Natural killer cell treated with Interleukin-12 subunit alpha and Interleukin-12 subunit beta and Interleukin-15 and Interleukin-18, amount 100 ng/mL, for 72 hours (primary cell): ENCODE measurements around the gene RIPOR2. TPM values are rescaled to one million over a fixed set of nuclear protein-coding genes. Genes with fewer than 3 reads are reported as not detected.
"Not testable (repeated sequence)": the region's sequence is repeated elsewhere in the genome, so short reads cannot be mapped to it uniquely, and the experiment has no call there.

Experiments used
- ATAC-seq, 2 donors: fragments of 150-1000 bp; cut with Tn5 transposase in 1 of 2; sonication (Bioruptor Pico), chemical (Tn5 transposase) in 1 of 2; 2 replicates each; pipeline ENCODE4 v1.10.0; 2021
- DNase-seq: peaks from one replicate; pipeline ENCODE4 v3.0.0; 2022; ENCODE audit warnings: low spot score
- H3K27ac Mint-ChIP-seq, 2 donors: 1 replicate in 1 of 2; 2 replicates in 1 of 2; pipeline ENCODE4 v1.8.0; 2022; ENCODE audit warnings: mixed read lengths in 2 of 2, mild to moderate bottlenecking in 1 of 2, moderate library complexity in 1 of 2
- H3K27me3 Mint-ChIP-seq, 2 donors: 1 replicate in 1 of 2; 2 replicates in 1 of 2; pipeline ENCODE4 v1.8.0; 2022; ENCODE audit warnings: mixed read lengths in 2 of 2
- H3K36me3 Mint-ChIP-seq: one replicate; pipeline ENCODE4 v1.8.0; 2022; ENCODE audit warnings: mixed read lengths
- H3K4me1 Mint-ChIP-seq, 2 donors: 1 replicate in 1 of 2; 2 replicates in 1 of 2; pipeline ENCODE4 v1.8.0; 2022; ENCODE audit warnings: low read depth in 2 of 2, mixed read lengths in 2 of 2, mild to moderate bottlenecking in 1 of 2
- H3K4me3 Mint-ChIP-seq: one replicate; pipeline ENCODE4 v1.8.0; 2022; ENCODE audit warnings: mixed read lengths
- H3K9me3 Mint-ChIP-seq: 2 replicates; pipeline ENCODE4 v1.8.0; 2022; ENCODE audit warnings: mixed read lengths
- total RNA-seq, 2 donors: library from RNA; stranded (reverse); gene quantifications; one replicate each; pipeline ENCODE4 v1.2.3, GENCODE V29; 2022

The RIPOR2 gene
- total RNA-seq, 2 donors from 2014 or later, result 58.7 to 88.4 TPM

DNA sequence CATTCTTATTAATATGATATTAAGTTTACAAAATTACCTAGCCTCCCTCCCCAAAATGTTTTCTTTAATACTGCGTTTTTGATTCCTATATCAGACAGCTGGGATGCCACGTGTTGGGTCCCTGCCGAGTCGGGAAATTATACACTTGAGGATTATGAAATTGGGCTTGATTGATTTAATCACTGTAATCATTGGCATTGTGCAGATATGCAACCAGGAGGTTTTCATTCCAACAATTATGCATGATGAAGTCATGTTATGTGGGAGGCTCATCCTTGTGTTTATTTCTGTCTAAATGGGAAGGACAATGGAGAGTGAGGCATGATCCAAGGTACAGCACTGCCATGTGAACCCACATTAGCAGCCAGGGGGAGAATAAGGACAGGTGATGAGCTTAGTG lies 30.6 kb upstream of the RIPOR2 start:
- Mint-ChIP-seq H3K36me3 (no peaks in the 10 kb centered on the region), H3K9me3 (no peaks in the 10 kb centered on the region), H3K27ac (peak overlapping the region in 1 of 2 donors; percentile 12), H3K4me3 (no peak overlapping the region), H3K27me3 (no peaks in the 10 kb centered on the region), H3K4me1 (peaks cover 43% of the 10 kb centered on the region in 2 donors)
- DNase-seq, result no peak
- ATAC-seq, result no peak

DNA sequence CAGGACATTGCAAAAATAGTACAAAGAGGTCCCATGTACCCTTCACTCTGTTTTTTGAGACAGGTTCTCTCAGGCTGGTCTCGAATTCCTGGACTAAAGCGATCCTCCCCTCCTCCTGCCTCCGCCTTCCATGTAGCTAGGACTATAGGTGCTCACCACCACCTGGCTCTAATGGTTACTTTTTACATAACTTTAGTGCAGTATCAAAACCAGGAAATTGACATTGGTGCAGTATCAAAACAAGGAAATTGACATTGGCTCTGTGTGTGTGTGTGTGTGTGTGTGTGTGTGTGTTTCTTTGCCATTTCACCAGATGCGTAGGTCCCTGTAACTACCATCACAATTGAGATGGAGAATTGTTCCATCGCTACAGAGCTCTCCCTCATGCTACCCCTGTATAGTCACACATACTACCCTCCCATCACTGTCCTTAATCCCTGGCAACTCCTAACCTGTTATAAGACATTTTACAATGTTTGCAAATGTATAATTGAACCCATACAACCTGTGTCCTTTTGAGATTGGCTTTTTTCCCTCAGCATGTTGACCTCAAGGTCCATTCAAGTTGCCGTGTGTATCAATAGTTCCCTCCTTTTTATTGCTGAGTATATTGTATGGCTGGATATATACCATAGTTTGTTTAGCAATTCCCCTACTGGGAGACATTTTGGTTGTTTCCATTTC lies 28.3 kb upstream of the RIPOR2 start:
- DNase-seq (no peak), ATAC-seq (no peak)
- Mint-ChIP-seq H3K4me1 (peaks cover 50 to 54% of the 10 kb centered on the region in 2 donors), H3K27me3 (no peaks in the 10 kb centered on the region), H3K27ac (no peak overlapping the region), H3K36me3 (no peaks in the 10 kb centered on the region), H3K4me3 (no peak overlapping the region), H3K9me3 (peaks cover 6% of the 10 kb centered on the region)

DNA sequence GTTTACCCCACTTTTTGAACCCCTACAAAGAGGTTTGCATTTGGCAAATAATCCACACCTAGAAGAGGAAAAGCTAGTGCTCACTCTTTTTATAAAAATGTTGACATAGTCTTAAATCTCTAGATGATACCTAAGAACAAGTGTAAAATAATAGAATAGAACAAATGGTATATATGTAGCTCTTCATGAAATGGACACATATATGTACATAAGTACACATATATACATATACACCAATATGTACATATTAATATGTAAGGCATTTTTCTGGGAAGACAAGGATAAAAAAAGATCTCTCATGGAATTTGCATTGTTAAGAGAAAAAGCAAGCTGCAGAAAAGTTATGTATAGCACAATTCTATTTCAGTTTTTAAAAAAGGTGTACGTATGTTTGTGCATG lies 27.6 kb upstream of the RIPOR2 start:
- no peak for ATAC-seq
- H3K27ac Mint-ChIP-seq, result no peak overlapping the region
- no peaks in the 10 kb centered on the region for H3K36me3 Mint-ChIP-seq

DNA sequence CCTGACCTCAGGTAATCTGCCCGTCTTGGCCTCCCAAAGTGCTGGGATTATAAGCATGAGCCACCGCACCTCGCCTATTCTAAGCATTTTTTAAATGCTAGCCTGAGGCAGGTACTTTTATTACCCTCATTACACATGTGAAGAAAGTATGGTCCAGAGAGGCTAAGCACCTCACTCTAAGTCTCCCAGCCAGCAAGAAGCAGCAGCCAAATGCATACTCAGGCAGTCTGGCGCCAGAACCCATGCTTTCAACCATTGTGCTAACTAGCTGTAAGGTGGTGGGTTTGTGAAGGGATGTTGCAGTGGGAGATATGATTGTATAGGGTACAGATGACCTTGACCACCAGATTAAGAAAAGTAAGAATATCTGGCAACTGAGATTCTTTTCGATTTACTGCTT lies 26.1 kb upstream of the RIPOR2 start:
- H3K36me3 Mint-ChIP-seq, result no peaks in the 10 kb centered on the region
- DNase-seq (no peak), ATAC-seq (no peak)
- no peaks in the 10 kb centered on the region for H3K27me3 Mint-ChIP-seq
- H3K27ac Mint-ChIP-seq, result peak overlapping the region; percentile 6 to 67
- no peak overlapping the region for H3K4me3 Mint-ChIP-seq
- H3K4me1 Mint-ChIP-seq, result peaks cover 49 to 52% of the 10 kb centered on the region in 2 donors
- peaks cover 6% of the 10 kb centered on the region for H3K9me3 Mint-ChIP-seq

More for the DNA sequence above, 27.6 kb upstream of the RIPOR2 start:
- DNase-seq, result no peak
- Mint-ChIP-seq H3K27me3 (no peaks in the 10 kb centered on the region), H3K9me3 (peaks cover 6% of the 10 kb centered on the region), H3K4me1 (peaks cover 50 to 51% of the 10 kb centered on the region in 2 donors), H3K4me3 (no peak overlapping the region)

DNA sequence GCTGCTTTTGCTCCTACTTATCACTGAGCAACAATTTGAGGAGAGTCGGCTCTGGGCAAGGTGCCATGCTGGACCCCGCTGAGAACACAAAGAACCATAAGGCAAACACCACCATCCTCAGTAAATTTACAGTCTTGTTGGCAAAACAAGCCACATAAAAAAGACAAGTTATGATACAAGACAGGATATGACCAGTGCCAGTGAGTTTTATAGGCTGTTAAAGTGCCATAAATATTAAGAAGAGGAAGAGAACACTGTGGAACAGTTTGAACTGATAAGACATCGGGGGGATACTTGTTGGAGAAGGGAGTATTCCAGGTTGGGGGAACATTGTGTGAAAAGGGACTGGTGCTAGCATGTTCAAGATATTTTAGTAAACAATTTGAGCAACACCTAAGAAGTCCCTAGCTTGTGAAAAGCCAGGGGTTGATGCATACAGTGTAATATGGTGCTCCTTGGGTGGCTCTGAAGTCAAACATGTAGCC lies 25.3 kb upstream of the RIPOR2 start:
- H3K27ac Mint-ChIP-seq, result peak overlapping the region; percentile 65 to 73
- H3K4me3 Mint-ChIP-seq, result peak overlapping the region; percentile 70
- H3K36me3 Mint-ChIP-seq, result no peaks in the 10 kb centered on the region
- DNase-seq, result no peak
- H3K4me1 Mint-ChIP-seq, result peaks cover 49 to 56% of the 10 kb centered on the region in 2 donors
- peaks cover 6% of the 10 kb centered on the region for H3K9me3 Mint-ChIP-seq
- peak in 1 of 2 donors; percentile 46 for ATAC-seq
- no peaks in the 10 kb centered on the region for H3K27me3 Mint-ChIP-seq

DNA sequence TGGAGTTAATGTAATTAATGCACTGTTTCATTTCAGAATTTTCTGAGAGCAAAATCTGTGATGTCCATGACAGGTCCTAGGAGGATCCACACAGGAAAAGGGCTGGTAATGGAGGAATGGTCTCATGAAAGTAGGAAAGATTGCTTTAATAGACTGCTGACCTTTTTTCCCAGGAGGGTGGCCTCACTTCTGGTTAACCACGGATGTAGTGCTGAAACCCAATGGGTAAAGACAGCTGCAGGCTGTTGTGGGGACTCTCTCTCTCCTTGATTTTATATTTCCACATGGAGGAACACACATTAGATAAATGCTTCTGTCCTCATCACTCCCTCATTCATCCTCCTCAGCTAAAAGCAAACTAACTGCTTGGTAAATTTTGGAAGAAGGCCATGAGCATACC lies 23.6 kb upstream of the RIPOR2 start:
- peak overlapping the region; percentile 56 for H3K4me3 Mint-ChIP-seq
- H3K4me1 Mint-ChIP-seq, result peaks cover 56 to 68% of the 10 kb centered on the region in 2 donors
- H3K36me3 Mint-ChIP-seq, result no peaks in the 10 kb centered on the region
- peaks cover 6% of the 10 kb centered on the region for H3K9me3 Mint-ChIP-seq
- ATAC-seq (peak; percentile 52 to 65), DNase-seq (no peak)
- H3K27ac Mint-ChIP-seq, result peak overlapping the region; percentile 45 to 73
- no peaks in the 10 kb centered on the region for H3K27me3 Mint-ChIP-seq

DNA sequence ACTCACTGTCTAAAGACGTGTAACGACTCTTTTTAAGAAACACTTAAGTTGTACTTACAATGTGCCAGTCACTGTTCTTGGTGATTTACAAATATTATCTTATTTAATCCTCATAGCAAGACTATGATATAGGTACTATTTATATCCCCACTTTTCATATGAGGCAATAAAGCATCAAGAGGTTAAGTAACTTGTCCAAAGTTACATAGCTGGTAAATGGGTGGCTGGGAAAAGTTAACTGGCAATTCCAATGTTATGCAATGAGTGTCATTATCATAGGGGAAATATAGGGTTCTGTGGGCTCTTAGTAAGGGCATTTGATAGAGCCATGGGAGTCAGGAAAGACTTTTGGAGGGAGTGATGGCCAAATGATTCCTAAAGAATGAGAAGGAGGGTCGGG lies 21.4 kb upstream of the RIPOR2 start:
- Mint-ChIP-seq H3K4me3 (peak overlapping the region; percentile 41), H3K36me3 (no peaks in the 10 kb centered on the region), H3K4me1 (peaks cover 62 to 74% of the 10 kb centered on the region in 2 donors), H3K9me3 (peaks cover 6% of the 10 kb centered on the region), H3K27me3 (no peaks in the 10 kb centered on the region), H3K27ac (peak overlapping the region; percentile 71 to 75)
- DNase-seq (no peak), ATAC-seq (peak in 1 of 2 donors; percentile 61)

DNA sequence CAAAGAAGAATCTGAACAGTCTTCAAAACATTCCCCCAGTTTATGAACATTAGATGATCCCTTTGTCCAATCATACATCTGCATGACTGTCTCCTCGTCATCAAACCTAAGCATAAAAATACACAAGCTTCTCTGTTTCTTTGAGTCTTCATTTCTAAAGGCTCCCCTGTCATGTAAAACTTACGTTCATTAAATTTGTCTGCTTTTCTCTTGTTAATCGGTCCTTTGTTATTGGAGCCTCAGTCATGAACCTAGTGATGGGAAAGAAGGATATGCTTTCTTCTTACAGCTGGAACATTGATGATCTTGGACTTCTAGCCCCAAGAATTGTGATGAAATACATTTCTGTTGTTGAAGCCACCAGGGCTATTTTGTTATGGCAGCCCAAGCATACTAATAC lies 18.0 kb upstream of the RIPOR2 start:
- peak overlapping the region; percentile 89 to 92 for H3K27ac Mint-ChIP-seq
- ATAC-seq, result no peak
- no peak for DNase-seq
- H3K27me3 Mint-ChIP-seq, result no peaks in the 10 kb centered on the region
- peaks cover 67 to 77% of the 10 kb centered on the region in 2 donors for H3K4me1 Mint-ChIP-seq
- no peak overlapping the region for H3K4me3 Mint-ChIP-seq
- no peaks in the 10 kb centered on the region for H3K9me3 Mint-ChIP-seq
- no peaks in the 10 kb centered on the region for H3K36me3 Mint-ChIP-seq

DNA sequence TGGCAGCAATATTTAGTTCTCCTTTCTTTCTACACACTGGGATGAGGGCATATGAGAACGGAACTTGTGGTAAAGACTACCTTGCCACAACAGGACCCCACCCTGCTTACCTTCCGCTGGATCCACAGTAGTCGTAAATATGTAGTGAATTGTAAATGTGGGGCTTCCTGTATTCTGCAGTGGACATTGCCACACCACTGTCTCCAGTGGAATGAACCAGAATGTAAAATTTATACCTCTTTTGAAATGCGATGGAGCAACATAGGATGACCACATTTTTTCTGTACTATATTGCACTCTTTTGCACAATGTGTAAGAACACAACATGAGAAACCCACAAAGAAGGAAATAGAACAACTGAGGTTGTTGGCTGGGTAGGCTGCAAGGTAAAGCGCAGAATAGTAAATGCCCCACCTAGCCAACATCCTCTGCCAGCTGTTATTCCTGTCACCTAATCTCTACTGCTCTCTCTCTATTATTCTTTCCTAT lies 16.1 kb upstream of the RIPOR2 start:
- peak overlapping the region; percentile 89 to 92 for H3K27ac Mint-ChIP-seq
- H3K4me1 Mint-ChIP-seq, result peaks cover 73 to 88% of the 10 kb centered on the region in 2 donors
- H3K4me3 Mint-ChIP-seq, result peak overlapping the region; percentile 88
- H3K36me3 Mint-ChIP-seq, result no peaks in the 10 kb centered on the region
- no peaks in the 10 kb centered on the region for H3K27me3 Mint-ChIP-seq
- H3K9me3 Mint-ChIP-seq, result peaks cover 1% of the 10 kb centered on the region
- ATAC-seq (peak; percentile 84 to 87), DNase-seq (no peak)

DNA sequence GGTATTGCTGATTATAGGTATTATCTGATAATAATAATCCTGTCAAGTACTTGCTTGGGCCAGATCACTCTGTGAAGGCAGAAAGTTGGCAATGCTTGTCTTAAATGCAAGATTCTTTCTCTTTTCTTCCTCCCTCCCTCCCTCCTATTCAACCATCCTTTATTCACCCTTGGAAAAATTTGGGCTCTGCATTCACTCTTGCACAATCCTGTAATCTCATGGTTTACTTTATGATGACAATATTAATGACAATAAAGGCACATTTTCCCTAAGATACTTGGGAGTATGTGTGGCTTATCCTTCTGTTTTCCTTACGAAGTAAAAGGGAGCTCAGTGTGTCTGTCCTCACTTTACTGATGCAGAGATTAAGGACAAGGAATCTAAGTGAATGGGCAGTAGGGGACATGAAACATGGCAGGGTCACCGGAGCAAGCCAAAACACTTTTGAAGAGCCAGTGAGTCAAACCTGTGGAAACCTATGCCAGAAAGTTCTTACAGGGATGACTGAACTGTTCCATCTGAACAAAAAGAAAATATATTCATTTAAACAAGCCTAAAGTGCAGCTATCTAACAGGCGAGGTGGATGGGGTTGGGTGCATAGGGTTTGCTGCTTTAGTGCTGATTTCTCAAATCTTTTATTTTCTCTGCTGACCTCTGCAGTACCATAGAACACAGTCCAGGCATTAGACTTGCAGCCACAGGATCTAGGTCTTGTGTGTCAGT lies 14.6 kb upstream of the RIPOR2 start:
- no peak for ATAC-seq
- Mint-ChIP-seq H3K9me3 (peaks cover 4% of the 10 kb centered on the region), H3K4me1 (peaks cover 69 to 84% of the 10 kb centered on the region in 2 donors), H3K4me3 (peak overlapping the region; percentile 88), H3K36me3 (no peaks in the 10 kb centered on the region), H3K27me3 (no peaks in the 10 kb centered on the region), H3K27ac (peak overlapping the region; percentile 89 to 92)
- DNase-seq, result no peak

DNA sequence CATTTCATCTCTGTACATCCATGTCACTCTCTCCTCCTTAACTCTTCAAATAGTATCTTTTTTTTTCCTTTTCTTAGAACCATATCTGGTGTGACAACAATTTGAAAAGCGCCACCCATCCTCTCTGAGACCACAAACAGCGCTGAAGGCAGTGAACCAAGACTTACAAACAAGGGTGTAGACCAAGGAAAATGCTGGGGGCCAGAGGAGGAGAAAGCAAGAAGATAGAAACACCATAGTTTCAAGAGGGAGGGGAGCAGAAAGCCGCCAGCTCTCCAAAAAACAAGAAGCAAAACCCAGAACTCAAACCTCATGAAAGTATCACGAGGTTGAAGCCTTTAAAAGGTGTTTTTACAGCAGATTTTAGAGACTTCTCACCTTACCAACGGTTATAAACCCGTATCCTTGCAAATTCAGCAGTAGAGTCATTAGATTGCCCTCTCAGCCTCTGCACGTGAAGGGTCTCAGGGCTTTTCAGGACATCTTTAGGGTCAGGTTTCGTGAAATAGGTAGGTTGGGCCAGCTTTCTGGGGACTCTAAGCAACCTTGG lies 13.3 kb upstream of the RIPOR2 start:
- Mint-ChIP-seq H3K27ac (peak overlapping the region; percentile 89 to 92), H3K36me3 (peaks cover 13% of the 10 kb centered on the region), H3K9me3 (peaks cover 10% of the 10 kb centered on the region), H3K4me1 (peaks cover 68 to 78% of the 10 kb centered on the region in 2 donors), H3K4me3 (peak overlapping the region; percentile 81), H3K27me3 (no peaks in the 10 kb centered on the region)
- peak in 1 of 2 donors; percentile 54 for ATAC-seq
- no peak for DNase-seq

DNA sequence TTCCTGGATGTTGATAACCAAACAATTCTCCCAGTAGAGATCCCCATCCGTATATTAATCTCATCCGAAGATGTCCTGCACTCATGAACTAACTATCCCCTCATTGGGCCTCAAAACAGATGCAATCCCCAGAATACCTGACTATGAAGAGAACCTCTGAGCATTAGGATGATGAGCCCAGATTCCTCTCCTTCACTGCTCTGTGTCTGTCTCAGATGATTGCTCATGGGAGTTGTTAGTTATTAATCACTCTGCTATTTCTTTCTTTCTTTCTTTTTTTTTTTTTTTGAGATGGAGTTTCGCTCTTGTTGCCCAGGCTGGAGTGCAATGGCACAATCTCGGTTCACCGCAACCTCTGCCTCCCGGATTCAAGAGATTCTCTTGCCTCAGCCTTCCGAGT lies 12.5 kb upstream of the RIPOR2 start:
- Mint-ChIP-seq H3K9me3 (peaks cover 11% of the 10 kb centered on the region), H3K4me3 (peak overlapping the region; percentile 81), H3K36me3 (peaks cover 19% of the 10 kb centered on the region), H3K27ac (peak overlapping the region; percentile 89 to 92), H3K4me1 (peaks cover 62 to 72% of the 10 kb centered on the region in 2 donors)
- ATAC-seq, H3K27me3 Mint-ChIP-seq, DNase-seq: not testable (repeated sequence)

DNA sequence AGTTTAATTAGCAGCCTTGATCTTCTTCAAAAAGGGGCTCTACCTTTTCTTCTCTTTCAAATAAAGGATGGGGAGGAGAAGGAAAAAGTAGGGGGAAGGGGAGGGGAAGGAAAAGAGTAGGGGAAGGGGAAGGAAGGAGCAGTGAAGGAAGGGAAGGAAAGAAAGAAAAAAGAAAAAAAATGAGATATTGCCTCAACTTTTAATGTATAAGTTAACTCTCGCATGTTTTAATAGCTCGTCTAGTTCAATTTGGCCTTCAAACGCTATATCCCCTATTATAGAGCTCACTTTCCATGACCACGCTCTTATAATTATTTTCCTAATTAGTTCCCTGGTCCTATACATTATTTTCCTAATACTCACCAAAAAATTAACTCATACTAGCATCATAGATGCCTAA lies 11.9 kb upstream of the RIPOR2 start:
- Mint-ChIP-seq H3K27ac (peak overlapping the region; percentile 89 to 92), H3K27me3 (no peaks in the 10 kb centered on the region), H3K9me3 (peaks cover 11% of the 10 kb centered on the region), H3K36me3 (peaks cover 23% of the 10 kb centered on the region), H3K4me1 (peaks cover 66% of the 10 kb centered on the region in 2 donors), H3K4me3 (peak overlapping the region; percentile 81)
- no peak for ATAC-seq
- DNase-seq, result no peak

DNA sequence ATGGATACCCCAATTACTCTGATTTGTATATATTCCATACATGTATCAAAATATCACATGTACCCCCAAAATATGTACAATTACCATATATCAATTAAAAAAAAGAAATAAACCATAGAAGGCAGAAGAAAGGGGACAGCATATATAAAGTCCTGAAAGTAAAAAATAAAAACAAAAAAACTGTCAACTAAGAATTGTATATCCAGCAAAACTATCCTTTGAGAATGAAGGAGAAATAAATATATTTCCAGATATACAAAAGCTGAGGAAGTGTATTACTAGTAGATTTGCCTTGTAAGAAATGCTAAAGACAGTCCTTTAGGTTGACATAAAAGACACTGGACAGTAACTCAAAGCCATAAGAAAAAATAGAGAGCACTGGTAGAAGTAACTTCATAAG lies 9.3 kb upstream of the RIPOR2 start:
- peaks cover 51 to 54% of the 10 kb centered on the region in 2 donors for H3K4me1 Mint-ChIP-seq
- H3K4me3 Mint-ChIP-seq, result no peak overlapping the region
- ATAC-seq (no peak), DNase-seq (no peak)
- peaks cover 11% of the 10 kb centered on the region for H3K9me3 Mint-ChIP-seq
- peak overlapping the region; percentile 36 to 54 for H3K27ac Mint-ChIP-seq
- no peaks in the 10 kb centered on the region for H3K27me3 Mint-ChIP-seq
- peaks cover 23% of the 10 kb centered on the region for H3K36me3 Mint-ChIP-seq
